GM19099 (cell line): ENCODE results near the gene FAM53B.

Experiments used
- POLR2A ChIP-seq: IDR thresholded peaks from 3 replicates; pipeline ENCODE4 v1.6.1; 2011; ENCODE audit warnings: low read depth; ENCODE audit not compliant: insufficient read length; ENCODE audit errors: extremely low read depth

The FAM53B gene

DNA sequence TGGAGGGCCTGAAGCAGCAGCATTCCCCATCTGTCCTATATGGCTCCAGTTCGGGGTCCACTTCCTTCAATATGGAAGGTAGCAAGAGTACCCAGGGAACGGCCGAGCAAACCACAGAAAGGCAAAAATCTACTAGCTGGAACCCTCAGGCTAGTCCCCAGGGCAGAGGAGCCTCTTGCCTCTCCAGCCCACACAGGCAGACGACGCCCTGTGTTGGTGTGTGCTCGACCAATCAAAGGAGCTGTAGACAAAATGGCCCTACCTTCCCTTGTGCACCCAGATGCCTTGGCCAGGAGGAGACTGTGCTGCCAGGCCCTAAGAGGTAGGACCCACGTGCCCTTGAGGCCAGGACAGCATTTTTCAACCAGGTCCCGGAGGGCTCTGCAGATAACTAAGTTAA lies 91.5 kb downstream of the FAM53B start:
- TF ChIP-seq POLR2A: no peak

DNA sequence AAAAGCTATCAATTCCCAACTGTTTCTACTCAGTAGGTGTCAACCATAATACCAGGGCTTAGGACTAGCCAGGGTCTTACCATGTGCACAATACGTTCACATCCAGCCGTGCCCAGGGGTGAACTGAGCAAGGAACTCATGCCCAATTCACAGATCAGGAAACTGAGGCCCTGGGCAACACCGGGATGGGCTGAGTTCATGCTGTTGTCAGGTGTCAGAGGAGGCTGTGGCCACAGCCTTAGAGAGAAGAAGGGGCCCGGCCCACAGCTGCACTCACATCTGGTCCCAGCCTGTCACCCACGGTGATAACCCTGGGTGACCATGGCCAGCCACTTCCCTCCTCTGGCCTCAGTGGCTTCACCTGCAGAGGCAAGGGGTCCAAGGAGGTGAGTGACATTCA lies 92.0 kb downstream of the FAM53B start:
- TF ChIP-seq POLR2A: no peak

DNA sequence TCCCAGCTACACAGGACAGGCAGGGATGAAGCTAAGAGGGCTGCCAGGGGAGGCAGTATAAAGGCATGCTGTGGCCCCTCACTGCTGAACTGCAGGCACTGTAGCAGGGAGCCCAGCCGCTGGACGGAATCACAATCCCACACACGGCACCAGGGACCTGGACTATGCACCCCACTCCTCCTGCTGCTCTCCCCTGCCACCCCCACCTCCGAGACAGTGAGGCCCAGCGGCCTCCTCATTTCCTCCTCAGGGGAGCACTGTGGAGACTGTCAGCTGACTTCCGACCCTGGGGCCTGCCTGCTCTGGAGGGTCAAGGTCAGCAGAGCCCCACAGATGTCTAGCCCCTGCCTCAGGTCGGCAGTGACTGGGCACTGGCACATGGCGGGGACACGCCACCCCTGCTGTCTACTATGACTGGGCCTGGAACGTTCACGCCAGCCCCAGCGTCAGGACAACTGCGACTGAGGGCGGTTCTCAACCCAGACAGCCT lies 92.7 kb downstream of the FAM53B start:
- no peak for TF ChIP-seq POLR2A

DNA sequence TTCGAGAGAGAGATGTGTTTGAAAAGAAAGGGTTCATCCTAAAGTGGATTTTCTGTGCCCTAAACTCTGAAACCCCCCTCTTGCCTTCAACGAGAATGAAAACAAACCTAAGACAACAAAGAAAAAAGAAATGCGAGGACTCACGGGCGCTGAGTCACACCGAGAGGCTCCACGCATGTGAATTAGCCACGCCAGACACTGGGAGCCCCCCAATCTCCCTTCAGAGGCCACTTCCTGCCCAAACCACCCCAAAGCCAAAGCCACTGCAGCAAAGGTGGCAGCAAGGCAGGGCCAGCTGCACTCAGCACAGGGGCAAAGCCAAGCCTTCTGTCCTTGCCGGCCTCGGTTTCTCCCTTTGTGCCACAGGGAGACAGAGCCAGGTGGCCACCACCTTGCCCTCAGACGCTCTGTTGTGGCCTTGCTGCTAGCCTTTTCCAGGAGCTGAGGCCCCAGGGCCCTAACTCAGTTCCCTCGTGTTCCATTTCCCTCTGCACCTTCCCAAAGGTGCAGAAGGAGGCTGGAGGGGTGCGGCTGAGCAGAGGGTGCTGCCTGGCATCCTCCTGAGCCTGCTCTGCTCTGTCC lies 93.3 kb downstream of the FAM53B start:
- no peak for TF ChIP-seq POLR2A

DNA sequence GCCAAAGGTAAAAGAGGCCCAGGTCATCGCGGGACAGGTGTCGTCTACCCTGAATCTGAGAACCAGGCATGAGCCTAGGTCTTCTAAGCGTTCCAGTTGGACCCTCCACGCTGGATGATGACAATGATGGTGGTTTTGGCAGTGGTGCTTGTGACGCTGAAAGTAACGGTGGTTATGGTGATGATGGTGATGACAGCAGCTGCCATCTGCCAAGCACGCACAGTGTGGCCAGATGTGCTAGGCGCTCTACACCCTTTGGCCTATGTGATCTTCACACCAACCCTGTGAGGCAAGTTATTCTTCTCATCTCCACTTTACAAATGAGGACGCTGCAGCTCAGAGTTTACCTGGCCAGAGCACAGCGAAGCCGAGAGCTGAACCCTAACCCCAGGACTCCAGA lies 93.9 kb downstream of the FAM53B start:
- no peak for TF ChIP-seq POLR2A

DNA sequence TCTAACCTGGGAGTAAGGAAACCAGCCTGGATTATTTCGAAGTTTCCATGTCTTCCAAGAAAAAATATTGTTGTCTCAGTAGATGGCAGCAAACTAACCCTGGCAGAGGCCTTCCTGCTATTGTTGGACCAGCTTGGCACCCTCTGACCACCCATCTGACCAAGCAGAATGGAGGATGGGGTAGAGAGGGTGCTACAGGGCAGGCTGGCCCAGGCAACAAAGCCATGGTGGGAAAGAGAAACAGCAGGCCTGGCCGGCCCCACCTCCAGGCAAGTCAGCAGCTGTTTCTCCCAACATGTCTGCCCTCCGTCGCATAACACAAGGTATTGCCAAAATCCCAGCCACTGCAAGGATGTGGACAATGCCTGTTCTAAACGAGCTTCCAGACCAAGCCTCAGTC lies 95.0 kb downstream of the FAM53B start:
- no peak for TF ChIP-seq POLR2A

DNA sequence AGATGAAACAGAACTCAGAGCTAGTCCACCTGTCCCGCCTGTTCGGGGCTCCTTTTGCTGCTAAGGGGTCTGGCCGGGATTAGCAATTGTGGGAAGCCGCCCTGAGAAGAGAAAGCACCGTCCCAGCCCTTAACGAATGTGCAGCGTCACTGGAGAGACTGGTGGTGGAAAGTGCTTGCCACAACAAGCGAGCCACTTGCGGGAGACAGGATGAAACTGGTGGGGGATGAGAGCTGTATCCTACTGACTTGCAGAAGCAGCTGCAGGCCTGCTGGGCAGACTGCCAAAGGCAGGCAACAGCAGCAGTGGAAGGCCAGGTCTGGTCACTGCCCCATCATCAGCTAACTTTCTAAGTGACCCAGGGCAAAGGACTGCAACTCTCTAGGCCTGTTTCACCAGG lies 95.4 kb downstream of the FAM53B start:
- no peak for TF ChIP-seq POLR2A

DNA sequence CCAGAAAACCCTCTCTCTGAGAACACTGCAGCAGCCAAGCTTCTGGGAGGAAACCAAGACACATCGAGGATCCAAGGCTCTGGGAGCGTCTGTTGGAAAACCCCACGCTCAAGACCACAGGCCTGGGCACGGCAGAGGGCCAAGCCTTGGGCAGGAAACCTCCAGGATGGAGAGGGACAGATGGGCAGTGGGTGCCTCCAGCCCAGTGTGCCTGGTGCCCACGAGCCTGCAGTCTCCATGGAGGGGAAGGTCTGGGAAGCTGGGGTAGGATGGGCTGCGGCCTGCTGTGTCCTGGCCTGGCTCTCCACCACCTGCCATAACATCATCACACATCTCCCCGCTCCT lies 96.1 kb downstream of the FAM53B start:
- peak; percentile 5 for TF ChIP-seq POLR2A

DNA sequence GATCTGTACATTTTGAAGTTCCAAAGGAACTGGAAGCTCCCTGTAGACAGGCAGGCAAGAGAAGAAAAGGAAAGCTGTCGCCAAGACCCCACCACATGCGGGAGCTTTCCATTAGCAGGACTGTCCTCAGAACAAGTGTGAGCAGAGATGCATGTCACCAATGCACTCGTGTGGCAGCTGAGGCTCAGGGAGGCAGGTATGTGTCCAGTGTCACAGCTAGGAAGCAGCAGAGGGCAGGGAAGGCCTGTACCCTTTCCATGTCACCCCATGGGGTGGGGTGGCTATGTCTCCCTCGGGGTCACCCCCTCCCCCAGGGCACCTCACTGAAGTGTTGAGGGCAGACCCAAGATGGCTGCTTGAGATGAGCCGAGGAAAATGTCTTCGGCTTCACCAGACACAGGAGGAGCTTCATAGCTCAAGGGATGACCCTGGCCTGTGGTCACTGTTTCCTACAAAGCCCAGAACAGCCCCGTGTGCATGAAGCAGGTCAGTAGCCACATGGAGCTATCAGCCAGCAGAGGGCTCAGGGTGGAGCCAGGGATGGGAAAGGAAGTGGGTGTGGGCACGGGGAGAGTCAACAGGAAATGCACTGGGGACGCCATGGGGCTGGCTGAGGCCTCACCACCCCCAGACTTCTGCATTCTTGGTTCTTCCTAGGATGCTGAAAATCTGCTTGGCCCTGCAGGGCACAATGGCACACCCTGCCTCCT lies 96.6 kb downstream of the FAM53B start:
- peak; percentile 14 for TF ChIP-seq POLR2A

DNA sequence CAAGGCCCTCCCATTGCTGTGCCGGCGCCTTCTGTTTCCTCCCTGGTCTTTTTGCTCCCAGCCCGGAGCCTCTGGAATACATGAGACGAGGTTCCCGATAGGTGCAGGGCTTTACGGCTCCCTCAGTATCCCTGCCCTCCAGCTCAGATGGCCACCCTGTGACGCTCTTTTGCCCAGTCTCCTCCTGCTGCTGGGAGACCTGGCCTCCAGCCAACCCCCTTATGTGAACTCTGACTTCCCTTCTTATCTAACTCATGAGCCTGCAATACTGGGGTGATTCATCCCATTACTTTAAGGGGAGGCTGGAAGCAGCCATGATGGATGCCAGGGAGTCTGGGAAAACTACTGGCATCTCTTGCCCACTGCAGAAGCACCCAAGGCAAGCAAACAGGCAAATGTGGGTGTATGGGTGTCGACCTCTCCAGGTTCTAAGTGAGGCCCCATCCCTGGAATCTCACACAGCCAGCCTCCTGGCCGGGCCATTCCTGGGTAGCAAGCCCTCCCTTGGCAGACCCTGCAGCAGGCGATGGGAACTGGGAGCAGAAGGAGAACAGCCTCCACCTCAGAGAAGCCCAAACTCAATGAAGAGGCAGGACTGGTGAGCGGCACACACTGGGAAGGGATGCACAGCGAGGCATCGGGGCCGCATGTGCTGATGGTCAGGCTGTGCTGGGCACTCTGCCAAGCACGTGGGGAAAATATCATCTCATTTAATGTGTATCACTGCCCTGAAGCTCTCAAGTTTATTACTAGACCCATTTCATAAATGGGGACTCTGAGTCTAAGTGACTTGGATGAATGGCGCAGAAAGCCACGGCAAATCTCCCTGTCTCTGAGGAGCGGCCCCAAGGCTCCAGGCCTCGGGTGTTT lies 97.5 kb downstream of the FAM53B start:
- TF ChIP-seq POLR2A: no peak

DNA sequence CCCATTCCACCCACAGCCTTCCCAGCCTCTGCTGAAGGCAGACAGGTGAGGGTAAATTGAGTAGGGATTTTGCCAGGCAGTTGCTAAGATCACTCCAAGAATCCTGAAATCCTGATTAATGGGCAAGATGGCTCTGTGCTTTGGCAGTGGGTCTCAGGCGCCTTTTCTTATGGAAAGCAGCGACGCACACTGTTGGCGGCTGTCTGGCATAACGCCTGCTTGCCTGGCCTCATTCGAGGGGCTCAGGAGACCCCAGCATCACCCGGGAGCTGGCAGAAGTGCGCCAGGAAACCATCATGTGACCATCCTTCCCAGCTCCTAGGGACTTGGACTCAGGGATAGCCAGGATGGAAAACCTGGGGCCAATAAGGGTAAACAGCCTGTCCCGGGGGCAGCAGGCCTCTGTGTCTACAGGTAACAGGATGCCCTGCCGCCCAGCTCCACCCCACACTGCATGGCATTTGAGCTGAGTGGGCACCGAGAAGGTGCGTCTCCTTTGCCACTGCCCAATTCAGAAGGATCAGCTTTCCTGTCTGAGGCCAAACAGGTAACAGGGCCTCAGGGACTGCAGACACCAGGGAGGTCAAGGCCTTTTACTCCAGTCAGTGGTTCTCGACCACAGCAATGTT lies 98.6 kb downstream of the FAM53B start:
- TF ChIP-seq POLR2A: no peak

DNA sequence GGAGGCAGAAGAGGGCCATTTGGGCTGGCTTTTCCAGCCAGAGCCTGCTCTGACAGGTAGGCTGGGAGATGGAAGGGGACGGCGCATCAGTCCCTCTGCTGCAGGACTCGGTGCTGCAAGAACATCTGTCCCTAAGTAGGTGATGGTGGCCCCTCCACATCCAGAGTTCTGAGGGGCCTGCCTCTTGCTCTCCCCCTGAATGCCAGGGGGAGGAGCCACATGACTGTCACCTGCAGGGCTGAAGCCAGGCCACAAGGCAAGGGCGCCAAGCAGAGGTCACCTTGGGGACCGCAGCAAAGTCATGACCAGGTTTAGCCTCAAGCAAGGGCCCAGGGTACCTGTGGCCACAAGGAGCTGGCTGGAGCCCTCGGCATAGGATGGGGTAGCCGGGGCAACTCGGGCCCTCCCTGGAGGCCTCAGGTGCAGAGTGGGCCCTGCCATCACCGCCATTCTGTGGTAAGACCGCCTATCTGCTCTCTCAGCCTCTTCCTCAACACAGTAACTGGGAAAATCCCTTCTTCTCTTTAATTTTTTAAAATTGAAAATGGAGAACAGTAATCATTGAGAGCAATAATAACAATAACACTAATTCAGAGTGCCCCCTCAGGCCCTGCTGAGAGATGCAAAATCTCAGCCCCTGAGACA lies 99.3 kb downstream of the FAM53B start:
- no peak for TF ChIP-seq POLR2A

DNA sequence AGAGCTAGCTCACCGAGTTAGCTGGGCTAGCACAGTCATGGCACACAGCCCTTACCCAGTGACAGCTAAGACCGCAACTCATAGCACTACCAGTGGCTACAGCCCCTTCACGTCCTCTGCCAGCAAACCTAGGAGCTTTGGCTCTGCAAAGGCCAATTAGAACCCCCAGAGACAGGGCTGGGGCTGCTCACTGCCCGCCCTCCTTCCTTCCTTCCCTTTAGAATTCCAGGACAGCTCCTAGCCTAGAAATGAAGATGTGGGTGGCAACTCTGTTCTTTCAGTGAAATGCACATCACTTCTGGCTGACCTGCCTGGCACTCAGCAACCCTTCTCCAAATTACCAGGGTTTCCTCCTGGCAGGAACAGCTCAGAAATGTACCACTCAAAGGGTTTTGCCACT lies 99.9 kb downstream of the FAM53B start:
- TF ChIP-seq POLR2A: no peak

DNA sequence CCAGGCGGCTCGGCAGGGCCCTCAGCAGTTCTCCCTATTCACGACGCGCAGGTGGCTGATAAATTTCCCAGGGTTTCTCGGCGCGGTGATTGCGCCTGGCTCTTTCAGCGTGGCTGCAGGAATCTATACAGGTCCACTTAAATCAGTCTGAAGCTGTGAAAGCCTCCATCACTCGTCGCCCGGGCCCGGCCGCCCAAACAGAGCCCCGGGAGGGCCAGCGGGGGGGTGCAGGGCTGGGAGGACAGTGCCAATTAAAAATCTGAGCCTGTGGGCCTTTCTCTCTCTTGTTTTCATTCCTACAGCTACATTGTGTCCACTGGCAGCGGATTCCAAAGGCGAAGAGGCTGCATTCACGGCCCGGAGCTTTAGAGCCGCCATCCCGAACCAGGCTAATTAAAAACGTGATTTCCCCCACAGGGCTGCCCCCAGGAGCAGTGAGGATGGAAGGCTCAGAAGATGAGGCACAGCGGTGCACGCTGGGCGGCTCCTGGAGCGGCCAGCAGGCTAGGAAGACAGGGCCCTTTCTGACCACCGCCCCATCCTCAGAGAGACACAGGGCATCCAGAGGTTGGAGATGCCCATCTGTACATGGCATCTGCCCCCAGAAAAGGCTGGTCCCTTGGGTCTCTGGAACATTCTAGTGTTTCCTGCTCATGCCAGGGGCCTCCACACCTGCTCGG lies 100.7 kb downstream of the FAM53B start:
- no peak for TF ChIP-seq POLR2A

DNA sequence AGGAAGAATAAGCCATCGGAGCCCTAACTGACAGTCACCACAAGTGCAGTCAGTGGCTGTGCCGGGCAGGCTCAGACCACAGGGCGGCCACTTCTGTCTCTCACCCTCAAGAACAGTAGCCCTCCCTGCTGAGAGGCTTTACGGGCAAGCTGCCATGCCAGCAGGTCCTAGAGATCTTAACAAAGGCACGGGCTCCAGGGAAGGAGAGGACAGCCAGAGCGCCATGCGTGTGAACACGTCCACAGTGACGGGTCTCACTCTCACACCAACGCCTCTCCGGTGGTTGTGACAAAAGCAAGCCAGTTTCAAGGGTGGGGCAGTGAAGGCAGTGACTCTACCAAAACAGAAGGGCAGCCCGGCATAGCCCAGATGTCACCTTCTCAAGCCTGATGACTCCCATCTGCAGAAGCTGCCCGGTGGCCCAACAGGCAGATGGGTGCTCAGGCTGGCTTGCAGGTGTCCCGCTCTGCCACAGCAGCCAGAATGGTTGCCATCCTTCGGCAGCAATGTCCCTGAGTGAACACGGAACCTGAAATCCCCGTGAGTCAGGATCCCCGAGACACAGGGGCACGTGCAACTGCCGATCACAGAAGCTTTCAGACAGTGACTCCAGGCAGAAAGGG lies 102.0 kb downstream of the FAM53B start:
- no peak for TF ChIP-seq POLR2A
